GM12891 (cell line): ENCODE results near the gene ABCD4.

Experiments used
- PAX5 ChIP-seq: IDR thresholded peaks from 2 replicates; pipeline ENCODE4 v1.6.1; 2011; ENCODE audit warnings: low read length, moderate library complexity, mild to moderate bottlenecking; ENCODE audit not compliant: insufficient read depth, severe bottlenecking
- POLR2A ChIP-seq: IDR thresholded peaks from 2 replicates; pipeline ENCODE4 v1.6.1; 2011; ENCODE audit warnings: low read depth, low read length, control low read depth
- POLR2AphosphoS5 ChIP-seq: IDR thresholded peaks from 2 replicates; pipeline ENCODE4 v1.6.1; 2011; ENCODE audit warnings: low read depth, low read length, control low read depth
- TAF1 ChIP-seq: IDR thresholded peaks from 2 replicates; pipeline ENCODE4 v1.6.1; 2011; ENCODE audit warnings: low read depth, low read length, control low read depth

DNA sequence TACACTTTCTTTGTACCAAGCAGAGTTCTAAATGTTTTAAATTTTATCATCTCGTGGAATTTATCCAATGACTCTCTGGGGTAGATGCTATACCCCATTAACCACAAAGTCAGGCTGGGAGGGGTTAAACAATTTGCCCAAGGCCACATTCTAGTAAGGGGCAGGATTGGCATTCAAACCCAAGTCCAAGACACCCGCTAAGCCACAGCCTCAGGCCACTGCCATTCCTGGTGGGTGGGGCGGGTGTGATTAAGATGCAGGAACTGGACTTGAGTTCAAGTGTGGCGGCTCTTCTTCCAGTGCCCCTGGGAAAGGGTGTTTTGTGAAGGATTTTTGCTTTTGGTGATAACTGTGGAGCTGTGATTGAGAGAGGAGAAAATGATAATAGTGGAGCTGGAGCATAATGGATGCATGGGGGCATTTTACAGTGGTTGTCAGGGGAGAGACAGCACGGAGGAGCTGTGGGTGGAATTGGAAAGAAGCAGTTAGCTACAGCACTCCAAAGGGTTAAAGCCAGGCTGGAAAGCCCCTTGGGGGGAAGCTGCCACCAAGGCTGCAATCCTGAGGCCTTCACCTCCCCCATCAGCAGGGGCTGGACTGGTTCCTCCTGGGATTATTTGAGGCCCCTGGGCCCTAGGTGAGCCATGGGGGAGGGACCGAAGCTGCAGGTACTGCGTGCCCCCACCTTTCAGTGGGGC is 44.5 kb upstream of the ABCD4 start:
- TF ChIP-seq POLR2A (no peak), POLR2AphosphoS5 (no peak), TAF1 (no peak), PAX5 (no peak)
